GM12801 (cell line): ENCODE results near the gene SLC25A45.

ENCODE experiments used
- CTCF ChIP-seq: IDR thresholded peaks from one replicate; pipeline ENCODE4 v1.5.1; 2011; ENCODE audit warnings: control low read depth; ENCODE audit not compliant: insufficient read length; ENCODE audit errors: extremely low read depth

SLC25A45 gene

GRCh38 chr11:65403607-65404121, 21.2 kb upstream of the SLC25A45 start:
- TF ChIP-seq CTCF = no peak

DNA sequence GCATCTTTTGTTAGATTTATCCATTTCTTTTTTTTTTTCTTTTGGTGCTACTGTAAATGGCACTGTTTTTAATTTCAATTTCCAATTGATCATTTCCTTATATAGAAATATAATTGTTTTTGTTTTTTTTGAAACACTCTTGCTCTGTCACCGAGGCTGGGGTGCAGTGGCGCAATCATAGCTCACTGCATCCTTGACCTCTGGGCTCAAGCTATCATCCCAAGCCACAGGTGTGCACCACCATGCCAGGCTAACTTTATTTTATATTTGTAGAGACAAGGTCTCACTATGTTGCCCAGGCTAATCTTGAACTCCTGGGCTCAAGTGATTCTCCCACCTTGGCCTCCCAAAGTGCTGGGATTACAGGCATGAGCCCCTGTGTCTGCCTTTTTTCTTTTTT, 20.3 kb upstream of the SLC25A45 start:
- no peak for TF ChIP-seq CTCF

DNA sequence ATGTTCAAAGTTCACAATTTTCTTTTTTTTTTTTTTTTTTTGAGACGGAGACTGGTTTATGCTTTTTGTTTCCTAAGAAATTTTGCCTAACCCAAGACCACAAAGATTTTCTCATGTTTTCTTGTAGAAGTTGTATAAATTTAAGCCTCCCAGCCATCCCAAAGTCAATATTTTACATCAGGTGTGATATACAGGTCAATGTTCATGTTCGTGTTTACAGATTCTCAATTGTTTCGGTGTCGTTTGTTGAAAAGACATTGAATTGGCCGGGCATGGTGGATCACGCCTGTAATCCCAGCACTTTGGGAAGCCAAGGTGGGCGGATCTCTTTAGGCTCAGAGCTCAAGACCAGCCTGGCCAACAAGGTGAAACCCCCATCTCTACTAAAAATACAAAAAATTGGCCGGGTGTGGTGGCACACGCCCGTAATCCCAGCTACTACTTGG, 19.4 kb upstream of the SLC25A45 start:
- TF ChIP-seq CTCF = no peak

DNA sequence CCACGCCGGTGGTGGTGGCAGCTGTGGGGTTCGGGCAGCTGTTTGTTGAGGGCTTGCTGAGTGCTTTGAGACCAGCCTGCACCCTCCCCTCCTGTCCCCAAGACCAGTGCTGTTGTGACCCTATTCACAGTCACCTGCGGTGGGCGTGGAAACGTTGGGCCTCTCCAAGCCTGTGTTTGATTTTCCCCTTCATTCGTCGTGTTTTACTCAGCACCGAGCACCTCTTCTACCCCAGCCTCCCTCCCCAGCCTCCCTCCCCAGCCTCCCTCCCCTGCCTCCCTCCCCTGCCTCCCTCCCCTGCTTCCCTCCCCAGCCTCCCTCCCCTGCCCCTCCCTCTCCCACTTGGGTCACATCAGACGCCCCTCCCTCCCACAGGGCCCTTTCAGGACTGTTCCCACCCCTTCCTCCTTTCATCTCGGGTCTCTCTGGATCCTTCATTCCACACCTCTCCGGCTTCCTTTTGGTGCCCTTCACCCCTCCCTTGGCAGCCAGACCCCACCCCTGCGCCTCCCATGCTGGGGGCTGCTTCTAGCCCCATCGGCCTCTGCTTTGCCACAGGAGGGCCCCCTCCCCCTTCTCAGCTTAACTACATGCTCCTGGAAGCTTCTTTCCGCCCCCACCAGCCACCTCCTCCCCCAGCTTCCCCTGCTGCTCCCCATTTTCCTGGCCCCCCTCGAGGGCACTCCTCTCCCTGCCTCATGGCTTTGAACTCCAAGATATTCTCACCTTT, 18.8 kb upstream of the SLC25A45 start:
- TF ChIP-seq CTCF = no peak

GRCh38 chr11:65400307-65401072, 18.0 kb upstream of the SLC25A45 start:
- no peak for TF ChIP-seq CTCF

- TF ChIP-seq CTCF = no peak
Observed at GRCh38 chr11:65399845-65400244, 17.4 kb upstream of the SLC25A45 start.

GRCh38 chr11:65399249-65399648, 16.8 kb upstream of the SLC25A45 start:
- no peak for TF ChIP-seq CTCF
